OCI-M2 (cell line): Measurements from ENCODE around the gene CD34.
A peak's percentile ranks its signal among the peaks of the same experiment; 100 is the strongest.
"Not testable (repeated sequence)": the region's sequence is repeated elsewhere in the genome, so short reads cannot be mapped to it uniquely, and the experiment has no call there.

Source experiments
- DNase-seq: peaks from one replicate; lab custom pipeline; 2025; ENCODE audit not compliant: unreplicated experiment; lab: John Stamatoyannopoulos, UW

Gene CD34

GRCh38 chr1:207933205-207933800 is 22.4 kb upstream of the CD34 start:
- no peak for DNase-seq

DNA sequence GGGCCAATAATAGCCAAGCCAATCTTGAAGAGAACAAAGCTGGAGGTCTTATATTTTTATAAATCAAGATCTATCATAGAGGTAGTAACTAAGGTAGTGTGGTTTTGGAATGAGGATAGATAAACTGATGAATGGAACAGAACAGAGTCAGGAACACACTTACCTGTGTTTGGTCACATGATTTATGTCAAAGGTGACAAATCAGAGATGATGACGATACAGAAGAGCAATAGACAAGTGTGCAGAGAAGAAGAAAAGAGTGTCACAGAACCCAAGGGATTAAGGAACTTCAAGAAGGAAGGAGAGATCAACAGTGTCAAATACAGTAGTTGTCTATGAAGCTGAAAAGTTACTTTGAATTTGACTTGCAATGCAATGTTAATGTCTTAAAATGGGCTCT is 16.1 kb upstream of the CD34 start:
- no peak for DNase-seq

DNA sequence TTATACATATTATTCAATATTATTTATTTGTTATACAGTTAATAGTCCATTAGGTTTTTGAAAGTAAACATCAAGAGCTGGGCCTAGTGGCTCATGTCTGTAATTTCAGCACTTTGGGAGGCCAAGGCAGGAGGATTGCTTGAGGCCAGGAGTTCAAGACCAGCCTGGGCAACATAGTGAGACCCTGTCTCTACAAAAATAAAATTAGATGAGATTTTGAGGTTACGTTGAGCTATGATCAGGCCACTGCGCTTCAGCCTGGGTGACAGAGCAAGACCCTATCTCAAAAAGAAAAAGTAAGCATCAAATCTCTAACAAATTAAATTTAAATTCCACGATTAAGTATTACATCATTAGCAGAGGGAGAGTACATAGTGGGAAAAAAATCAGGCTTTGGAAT is 15.0 kb upstream of the CD34 start:
- DNase-seq = not testable (repeated sequence)

GRCh38 chr1:207925210-207925609 is 14.3 kb upstream of the CD34 start:
- no peak for DNase-seq

DNA sequence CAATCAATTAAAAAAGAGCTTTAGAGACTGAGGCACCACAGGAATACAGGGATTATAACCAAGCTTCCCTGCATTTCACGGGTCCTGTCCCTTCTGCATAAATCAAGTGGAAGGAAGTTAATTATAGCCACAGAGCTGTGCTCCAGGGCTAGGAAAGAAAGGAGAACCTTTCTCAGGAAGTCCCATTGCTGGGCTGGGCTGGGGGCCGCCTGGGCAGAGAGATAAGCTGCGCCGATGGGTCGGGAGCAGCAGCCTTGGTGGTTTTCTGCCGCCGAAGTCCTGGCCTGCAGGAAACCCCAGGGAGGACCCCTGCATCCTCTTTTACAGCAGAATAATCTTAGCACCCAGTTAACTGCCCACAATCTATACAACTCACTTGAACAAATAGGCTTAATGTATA is 12.6 kb upstream of the CD34 start:
- peak; percentile 49 for DNase-seq

- no peak for DNase-seq
Measured at GRCh38 chr1:207923121-207923520, 12.2 kb upstream of the CD34 start.

DNA sequence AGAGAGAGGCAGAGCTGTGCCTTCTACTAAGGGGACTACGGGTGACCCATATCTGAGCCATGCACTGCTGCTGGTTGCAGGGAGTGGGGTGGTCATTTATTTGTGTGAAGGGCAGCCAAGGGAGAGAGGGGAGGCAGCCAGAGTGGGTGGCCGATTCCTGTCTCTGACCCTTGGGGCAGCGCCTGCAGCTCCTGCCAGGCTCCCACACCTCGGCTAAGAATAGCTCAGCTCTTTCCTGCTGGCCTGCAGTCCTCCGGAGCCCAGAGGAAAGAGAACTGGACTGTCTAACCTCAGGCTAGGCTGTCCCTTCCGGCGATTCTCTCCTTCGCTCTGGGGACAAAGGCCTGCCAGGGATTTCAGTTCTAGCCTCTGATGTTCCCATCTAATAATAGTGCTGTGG is 11.6 kb upstream of the CD34 start:
- DNase-seq = no peak

GRCh38 chr1:207921321-207921720 is 10.4 kb upstream of the CD34 start:
- no peak for DNase-seq

- DNase-seq = no peak
Measured at GRCh38 chr1:207920444-207921021, 9.6 kb upstream of the CD34 start.

DNA sequence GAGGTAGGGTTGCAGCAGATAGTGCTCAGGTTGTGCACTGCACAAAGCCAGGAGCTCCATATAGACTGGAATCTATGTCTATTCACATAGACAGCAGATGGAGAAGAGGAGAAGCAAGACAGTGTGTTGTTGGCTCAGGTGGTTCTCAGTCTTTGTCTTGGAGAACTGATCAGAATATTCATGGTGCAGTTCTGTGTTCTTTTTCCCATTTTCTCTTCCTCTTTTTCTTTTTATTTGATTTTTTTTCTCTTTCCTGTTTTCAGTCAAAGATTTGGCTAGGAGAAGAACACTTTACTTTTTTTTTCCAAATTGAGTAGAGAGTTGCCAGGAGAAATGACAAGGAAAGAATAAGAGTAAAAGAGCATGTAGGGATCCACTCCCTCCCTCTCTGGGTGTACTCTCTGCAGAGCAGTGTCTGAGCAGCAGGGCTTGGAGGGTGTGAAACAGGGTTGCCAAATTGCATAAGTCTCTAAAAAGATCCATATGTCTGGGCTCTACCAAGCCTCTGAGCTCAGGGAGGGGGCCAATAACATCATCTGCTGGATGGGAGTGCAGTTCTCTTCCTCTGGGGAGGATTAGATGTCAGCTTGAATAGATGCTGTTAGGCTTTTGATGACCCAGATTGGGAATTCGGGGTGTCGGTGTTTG is 8.7 kb upstream of the CD34 start:
- no peak for DNase-seq

DNA sequence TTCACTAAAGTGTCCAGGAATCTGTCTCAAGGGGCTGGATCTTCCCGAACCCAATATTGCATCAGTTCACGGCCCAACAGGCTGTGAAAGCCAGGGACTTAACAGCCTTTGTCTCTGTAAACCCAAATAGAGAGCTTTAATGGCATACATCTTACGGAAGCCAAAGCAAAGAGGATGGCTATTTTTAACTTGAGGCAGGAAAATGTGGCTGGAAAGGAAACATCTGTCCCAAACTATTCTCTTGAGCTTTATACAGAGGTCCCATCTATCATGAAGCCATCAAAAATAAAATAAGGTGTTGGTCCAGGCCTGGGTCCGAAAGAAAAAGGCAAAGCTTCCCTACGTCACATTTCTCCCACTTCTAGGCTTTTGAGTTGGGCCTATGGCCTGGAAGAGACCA is 7.7 kb upstream of the CD34 start:
- DNase-seq = no peak

DNA sequence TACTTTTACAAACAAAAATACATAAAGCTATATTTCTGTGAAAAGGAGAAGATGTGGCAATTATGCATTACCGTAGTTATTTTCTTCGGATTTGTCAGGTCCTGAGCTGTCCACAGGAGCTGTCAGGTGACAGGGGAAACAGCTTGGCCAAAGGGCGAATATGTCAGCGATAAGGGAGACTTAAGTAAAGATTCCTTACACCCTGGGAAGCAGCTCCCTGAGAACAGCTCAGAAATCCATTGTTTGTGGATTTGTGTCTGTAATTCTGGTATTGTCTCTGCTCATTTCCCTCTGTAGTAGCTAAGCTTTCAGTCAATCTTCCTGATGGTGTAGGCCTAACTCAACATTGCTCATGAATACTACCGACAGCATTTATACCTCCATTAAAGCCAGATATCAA is 7.1 kb upstream of the CD34 start:
- no peak for DNase-seq

GRCh38 chr1:207917080-207917479 is 6.2 kb upstream of the CD34 start:
- DNase-seq = no peak

- DNase-seq = no peak
Measured at GRCh38 chr1:207913951-207914350, 3.0 kb upstream of the CD34 start.

DNA sequence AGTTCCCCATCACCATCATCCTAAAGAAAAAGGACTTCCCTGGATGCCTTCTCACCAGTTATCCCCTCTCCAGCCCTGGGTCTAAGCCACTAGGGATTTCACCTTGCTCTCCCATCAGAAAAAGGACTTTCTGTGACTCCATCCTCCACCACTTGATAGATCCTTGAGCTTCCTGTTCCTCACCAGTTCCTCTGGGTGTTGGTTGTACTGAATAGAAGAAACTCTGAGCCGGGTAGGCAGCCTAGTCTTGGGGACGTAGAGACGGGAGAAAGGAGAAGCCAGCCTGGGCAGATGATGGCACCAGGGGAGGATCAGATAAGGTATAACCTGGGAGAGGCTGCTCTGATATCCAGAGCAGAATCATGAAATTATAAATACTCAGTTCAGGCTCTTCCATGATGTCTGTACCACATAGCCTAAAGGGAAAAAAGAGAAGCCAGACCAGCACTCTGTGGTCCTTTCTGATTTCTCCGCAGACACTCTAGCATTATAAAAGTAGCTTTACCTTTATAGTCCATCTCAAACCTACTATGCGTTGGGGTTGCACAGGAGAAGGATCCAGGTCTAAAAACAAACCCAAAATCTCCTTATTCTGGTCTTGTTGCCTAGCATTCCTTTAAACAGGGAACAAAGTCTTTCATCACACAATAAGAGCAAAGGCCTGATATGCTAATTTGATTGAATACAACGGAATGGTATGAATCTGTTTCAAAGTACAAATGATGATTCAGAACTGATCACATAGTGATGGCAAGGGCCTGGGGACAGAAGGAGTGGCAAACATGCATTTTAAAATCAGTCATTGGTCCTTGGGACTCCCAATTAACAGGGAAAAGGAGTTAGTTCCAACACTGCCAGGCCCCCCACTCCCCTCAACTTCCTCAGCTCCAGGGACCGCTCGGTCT is 1.2 kb upstream of the CD34 start:
- no peak for DNase-seq

DNA sequence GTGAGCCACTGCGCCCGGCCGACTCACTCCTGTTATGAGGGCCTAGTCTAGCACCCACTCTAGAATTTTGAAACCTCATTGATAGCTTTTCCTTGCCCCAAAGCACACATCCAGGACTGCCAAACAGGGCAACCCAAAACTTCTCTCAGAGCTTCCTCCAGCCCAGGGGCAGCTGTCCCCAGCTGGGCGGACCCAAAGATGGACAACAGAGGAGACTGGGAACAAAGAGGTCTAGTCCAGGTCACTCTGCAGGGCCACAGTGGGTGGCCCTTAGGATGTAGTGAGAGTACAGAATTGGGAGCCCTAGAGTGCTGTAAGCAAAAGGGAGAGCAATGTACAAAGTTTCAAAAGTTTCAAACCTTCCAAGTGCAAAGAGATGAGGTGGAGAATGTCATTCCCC is 1.2 kb downstream of the CD34 start:
- DNase-seq = no peak

DNA sequence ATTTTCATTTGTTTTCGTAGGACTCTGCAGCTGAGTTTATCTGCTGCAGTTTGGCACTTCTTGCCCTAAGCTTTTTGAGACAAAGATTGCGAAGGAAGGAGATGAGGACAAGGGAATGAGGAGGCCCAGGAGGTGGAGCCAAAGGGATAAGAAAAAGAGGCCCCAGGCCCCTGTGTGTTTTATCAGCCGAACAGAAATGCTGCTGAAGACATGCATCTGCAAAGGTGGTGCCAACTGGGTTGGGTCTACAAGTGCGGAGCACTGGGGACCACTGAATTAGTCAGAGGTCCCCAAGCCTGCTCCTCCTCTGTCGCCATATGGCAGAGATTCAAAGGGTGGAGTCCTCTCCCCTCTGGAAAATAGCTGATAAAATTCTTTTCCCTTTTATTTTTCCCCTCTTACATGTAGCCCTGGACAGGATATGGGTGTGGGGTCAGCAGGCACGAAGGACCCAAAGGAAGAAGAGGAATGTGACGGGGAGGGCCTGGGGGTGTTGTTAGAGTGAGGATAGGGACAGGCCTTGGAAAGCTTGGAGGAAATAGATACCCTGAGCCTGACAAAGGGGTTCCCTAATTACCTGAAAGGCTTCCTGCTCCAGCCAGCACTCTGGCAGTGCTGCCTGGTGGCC is 2.7 kb downstream of the CD34 start:
- DNase-seq = no peak

- DNase-seq = no peak
Measured at GRCh38 chr1:207904391-207904790, 6.5 kb downstream of the CD34 start.

DNA sequence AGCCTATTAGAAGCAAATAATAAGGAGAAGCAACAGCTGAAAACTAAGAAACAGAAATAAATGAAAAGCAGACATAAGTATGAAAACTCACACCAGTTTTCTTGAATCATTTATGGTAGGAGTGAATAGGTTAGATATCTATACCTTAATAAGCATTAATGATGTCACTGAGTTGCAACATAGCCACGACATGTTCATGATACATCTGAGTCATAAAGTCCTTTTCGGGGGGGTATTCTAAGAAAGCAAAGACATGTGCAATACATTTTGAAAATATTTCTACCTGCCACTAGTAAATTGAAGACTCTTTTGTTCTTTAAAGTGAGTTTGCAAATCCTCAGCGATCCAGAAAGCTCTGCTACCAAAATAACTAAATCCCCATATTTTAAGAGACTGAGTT is 7.2 kb downstream of the CD34 start:
- no peak for DNase-seq

DNA sequence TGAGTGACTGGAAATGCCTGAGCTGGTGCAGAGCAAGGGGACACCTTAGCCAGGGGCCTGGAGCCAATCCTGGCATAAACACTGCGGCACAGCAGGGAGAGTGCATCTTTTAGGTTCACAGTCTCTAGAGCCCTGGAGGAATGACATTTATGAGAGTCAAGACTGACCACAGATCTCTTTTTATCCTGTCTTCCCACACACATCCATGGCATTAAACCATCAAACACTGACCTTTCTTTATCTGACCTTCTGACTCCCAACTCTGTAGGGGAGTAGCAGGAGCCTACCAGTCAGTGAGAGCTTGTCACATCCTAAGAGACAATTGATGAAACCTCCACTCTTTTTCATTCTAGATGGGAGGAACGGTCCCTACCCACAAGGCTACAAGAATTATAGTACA is 7.9 kb downstream of the CD34 start:
- no peak for DNase-seq

- DNase-seq = no peak
Measured at GRCh38 chr1:207902566-207902965, 8.4 kb downstream of the CD34 start.
